ENCODE results near the gene QPCT.
A peak's percentile ranks its signal among the peaks of the same experiment; 100 is the strongest.

Gene QPCT

GRCh38 chr2:37343537-37344434, 644 bp upstream of the QPCT start:
- Histone ChIP-seq H3K4me3 (ENCODE audit: low read depth in 1 of 2, low read length in 1 of 2) (peak overlapping the region; percentile 91 to 95), H3K4me1 (ENCODE audit: control insufficient read depth in 1 of 2, insufficient read depth in 1 of 2, low read depth in 1 of 2, low read length in 1 of 2) (peaks cover 42% of the 10 kb centered on the region in 2 experiments), H3K36me3 (no peaks in the 10 kb centered on the region), H3K9me3 (no peaks in the 10 kb centered on the region), H3K27ac (peak overlapping the region; percentile 93), H3K27me3 (no peaks in the 10 kb centered on the region)
- TF ChIP-seq, protein P1, sequence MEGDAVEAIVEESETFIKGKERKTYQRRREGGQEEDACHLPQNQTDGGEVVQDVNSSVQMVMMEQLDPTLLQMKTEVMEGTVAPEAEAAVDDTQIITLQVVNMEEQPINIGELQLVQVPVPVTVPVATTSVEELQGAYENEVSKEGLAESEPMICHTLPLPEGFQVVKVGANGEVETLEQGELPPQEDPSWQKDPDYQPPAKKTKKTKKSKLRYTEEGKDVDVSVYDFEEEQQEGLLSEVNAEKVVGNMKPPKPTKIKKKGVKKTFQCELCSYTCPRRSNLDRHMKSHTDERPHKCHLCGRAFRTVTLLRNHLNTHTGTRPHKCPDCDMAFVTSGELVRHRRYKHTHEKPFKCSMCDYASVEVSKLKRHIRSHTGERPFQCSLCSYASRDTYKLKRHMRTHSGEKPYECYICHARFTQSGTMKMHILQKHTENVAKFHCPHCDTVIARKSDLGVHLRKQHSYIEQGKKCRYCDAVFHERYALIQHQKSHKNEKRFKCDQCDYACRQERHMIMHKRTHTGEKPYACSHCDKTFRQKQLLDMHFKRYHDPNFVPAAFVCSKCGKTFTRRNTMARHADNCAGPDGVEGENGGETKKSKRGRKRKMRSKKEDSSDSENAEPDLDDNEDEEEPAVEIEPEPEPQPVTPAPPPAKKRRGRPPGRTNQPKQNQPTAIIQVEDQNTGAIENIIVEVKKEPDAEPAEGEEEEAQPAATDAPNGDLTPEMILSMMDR (IDR thresholded peaks at IDR 0.05), result no peak

- Histone ChIP-seq H3K36me3 (peaks cover 15% of the 10 kb centered on the region), H3K27ac (peak overlapping the region; percentile 87), H3K27me3 (no peaks in the 10 kb centered on the region), H3K4me1 (ENCODE audit: control insufficient read depth in 1 of 2, insufficient read depth in 1 of 2, low read depth in 1 of 2, low read length in 1 of 2) (peaks cover 75 to 78% of the 10 kb centered on the region in 2 experiments), H3K9me3 (no peaks in the 10 kb centered on the region), H3K4me3 (ENCODE audit: low read depth in 1 of 2, low read length in 1 of 2) (peak overlapping the region in 1 of 2 experiments; percentile 50)
- TF ChIP-seq, protein P1 (IDR thresholded peaks at IDR 0.05), result no peak
Measured at GRCh38 chr2:37348155-37348554, 3.7 kb downstream of the QPCT start.

GRCh38 chr2:37349231-37349860, 4.9 kb downstream of the QPCT start:
- Histone ChIP-seq H3K27me3 (no peaks in the 10 kb centered on the region), H3K27ac (peak overlapping the region; percentile 87), H3K4me3 (ENCODE audit: low read depth in 1 of 2, low read length in 1 of 2) (peak overlapping the region; percentile 35 to 50), H3K9me3 (no peaks in the 10 kb centered on the region), H3K36me3 (peaks cover 27% of the 10 kb centered on the region), H3K4me1 (ENCODE audit: control insufficient read depth in 1 of 2, insufficient read depth in 1 of 2, low read depth in 1 of 2, low read length in 1 of 2) (peaks cover 66 to 69% of the 10 kb centered on the region in 2 experiments)
- TF ChIP-seq, protein P1 (IDR thresholded peaks at IDR 0.05), result no peak

GRCh38 chr2:37350034-37350433, 5.6 kb downstream of the QPCT start:
- H3K36me3 ChIP-seq, result peaks cover 34% of the 10 kb centered on the region
- H3K4me1 ChIP-seq (ENCODE audit: control insufficient read depth in 1 of 2, insufficient read depth in 1 of 2, low read depth in 1 of 2, low read length in 1 of 2), result peaks cover 64 to 66% of the 10 kb centered on the region in 2 experiments
- peak overlapping the region; percentile 87 for H3K27ac ChIP-seq
- TF ChIP-seq, protein P1 (IDR thresholded peaks at IDR 0.05), result no peak
- H3K9me3 ChIP-seq, result no peaks in the 10 kb centered on the region
- no peaks in the 10 kb centered on the region for H3K27me3 ChIP-seq
- peak overlapping the region; percentile 35 to 50 for H3K4me3 ChIP-seq (ENCODE audit: low read depth in 1 of 2, low read length in 1 of 2)

DNA sequence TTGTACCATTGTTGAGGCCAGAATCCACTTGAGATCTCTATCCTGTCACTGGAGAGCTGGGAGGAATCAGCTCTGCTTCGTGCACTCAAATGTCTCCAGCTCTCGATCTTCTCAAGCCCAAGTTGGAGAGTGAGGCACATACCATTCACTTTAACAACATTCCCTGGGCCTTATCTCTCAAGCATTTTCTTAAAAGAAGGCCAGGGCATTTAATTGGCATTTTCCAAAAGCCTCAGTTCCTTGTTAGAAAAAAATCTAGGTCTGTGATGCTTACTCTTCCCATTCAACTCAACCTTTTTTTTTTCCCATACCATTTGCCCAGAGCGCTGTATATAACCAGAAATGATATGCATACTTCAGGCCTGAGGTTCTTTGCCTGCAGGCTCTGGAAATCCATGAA, 10.1 kb downstream of the QPCT start:
- H3K27ac ChIP-seq, result peak overlapping the region; percentile 24
- H3K4me1 ChIP-seq (ENCODE audit: control insufficient read depth in 1 of 2, insufficient read depth in 1 of 2, low read depth in 1 of 2, low read length in 1 of 2), result peaks cover 26 to 29% of the 10 kb centered on the region in 2 experiments
- H3K36me3 ChIP-seq, result peaks cover 69% of the 10 kb centered on the region
- H3K9me3 ChIP-seq, result no peaks in the 10 kb centered on the region
- H3K27me3 ChIP-seq, result no peaks in the 10 kb centered on the region
- no peak overlapping the region for H3K4me3 ChIP-seq (ENCODE audit: low read depth in 1 of 2, low read length in 1 of 2)
- TF ChIP-seq, protein P1 (IDR thresholded peaks at IDR 0.05), result no peak

All from neutrophil (primary cell).